K562 (cell line): ENCODE data around the gene VPS35L. TPM values are rescaled to one million over a fixed set of nuclear protein-coding genes. Genes with fewer than 3 reads are reported as not detected.

Source experiments
- CAMTA2 ChIP-seq: fragments of 250-450 bp; sonication (Bioruptor Pico); conservative IDR thresholded peaks from 2 replicates; pipeline ENCODE4 v1.5.1; 2022
- CBX3 ChIP-seq, 2 experiments: IDR thresholded peaks; 1 replicate in 1 of 2; 2 replicates in 1 of 2; pipeline ENCODE4 v1.6.1; 2012; ENCODE audit warnings: inconsistent platforms in 2 of 2, low read length in 2 of 2, borderline replicate concordance in 1 of 2, control low read depth in 1 of 2
- CSDE1 ChIP-seq, 2 experiments: fragments of 450-650 bp; IDR thresholded peaks; 2 replicates each; pipeline ENCODE4 v1.6.1; 2016; ENCODE audit warnings: mild to moderate bottlenecking in 1 of 2
- ERF ChIP-seq: fragments of 450-650 bp; formaldehyde crosslinking; IDR thresholded peaks from 2 replicates; pipeline ENCODE4 v1.4.0; 2020; ENCODE audit warnings: mild to moderate bottlenecking, mixed read lengths
- FOSL1 ChIP-seq: fragments of 200-800 bp; sonication (Bioruptor generic); conservative IDR thresholded peaks from 2 replicates; pipeline ENCODE4 v1.6.1; 2016; ENCODE audit warnings: missing genetic modification characterization, missing compliant biosample characterization
- HCFC1 ChIP-seq: IDR thresholded peaks from 2 replicates; pipeline ENCODE4 v1.6.1; 2012; ENCODE audit warnings: low read depth, low read length, improper control_type of control experiment
- HMGN3 ChIP-seq: IDR thresholded peaks from 2 replicates; pipeline ENCODE4 v1.6.1; 2011; ENCODE audit warnings: borderline replicate concordance, low read depth, mild to moderate bottlenecking, mixed read lengths, low read length; ENCODE audit not compliant: insufficient read length; ENCODE audit errors: extremely low read depth
- KDM4B ChIP-seq, 2 experiments: fragments of 450-650 bp in 1 of 2; sonication (generic) in 1 of 2; IDR thresholded peaks; 2 replicates each; pipeline ENCODE4 v1.6.1; 2016 to 2017; ENCODE audit warnings: borderline replicate concordance in 2 of 2, antibody characterized with exemption in 1 of 2, low read depth in 1 of 2, mild to moderate bottlenecking in 1 of 2
- NCOA4 ChIP-seq: fragments of 450-650 bp; IDR thresholded peaks from 2 replicates; pipeline ENCODE4 v1.6.1; 2018; ENCODE audit warnings: mild to moderate bottlenecking; ENCODE audit not compliant: partially characterized antibody
- NFRKB ChIP-seq: fragments of 450-650 bp; IDR thresholded peaks from 2 replicates; pipeline ENCODE4 v1.6.1; 2016; ENCODE audit warnings: low read depth
- SMAD2 ChIP-seq: fragments of 150-350 bp; IDR thresholded peaks from 2 replicates; pipeline ENCODE4 v1.6.1; 2014; ENCODE audit warnings: low read depth, mild to moderate bottlenecking, low read length
- SMARCB1 ChIP-seq: IDR thresholded peaks from 2 replicates; pipeline ENCODE4 v1.6.1; 2011; ENCODE audit warnings: improper control_type of control experiment, low read depth; ENCODE audit not compliant: insufficient read length
- SREBF1 ChIP-seq: fragments of 150-350 bp; IDR thresholded peaks from 2 replicates; pipeline ENCODE4 v1.6.1; 2014; ENCODE audit warnings: antibody characterized with exemption, low read depth, low read length, borderline replicate concordance
- ZKSCAN1 ChIP-seq: fragments of 150-350 bp; IDR thresholded peaks from 2 replicates; pipeline ENCODE4 v1.6.1; 2016; ENCODE audit warnings: low read depth, low read length
- ZNF354B ChIP-seq: fragments of 250-450 bp; sonication (Bioruptor Pico); IDR thresholded peaks from 2 replicates; pipeline ENCODE4 v1.4.0; 2020
- ZNF586 ChIP-seq: fragments of 450-650 bp; formaldehyde crosslinking; conservative IDR thresholded peaks from 2 replicates; pipeline ENCODE4 v1.4.0; 2020; ENCODE audit warnings: mild to moderate bottlenecking, moderate library complexity
- ZNF644 ChIP-seq: fragments of 200-800 bp; sonication (Bioruptor generic); IDR thresholded peaks from 2 replicates; pipeline ENCODE4 v1.6.1; 2016; ENCODE audit warnings: low read depth, missing genetic modification characterization, missing compliant biosample characterization
- polyA plus RNA-seq, 8 experiments: library from polyadenylated mRNA; depleted of rRNA in 4 of 8; stranded (reverse) in 5 of 8; unstranded in 3 of 8; fragments of >200 nt; fragmentation: Nextera tagmentation in 2 of 8; fragmentation: Illumina TruSeq in 1 of 8; extraction: Ambion mirVana in 2 of 8; extraction: Trizol in 1 of 8; gene quantifications; 2 replicates each; pipeline versions ENCODE4 v1.2.1 to v1.2.3, GENCODE V29; 2011 to 2014; ENCODE audit warnings: inconsistent platforms in 1 of 8, missing spikeins in 1 of 8
- total RNA-seq, 7 experiments: library from RNA; depleted of rRNA in 6 of 7; stranded (reverse); fragments of >200 nt in 6 of 7; fragmentation: Illumina TruSeq in 2 of 7; extraction: Trizol in 2 of 7; gene quantifications; 2 replicates each; pipeline versions ENCODE4 v1.2.1 to v1.2.3, GENCODE V29; 2011 to 2021; ENCODE audit warnings: low replicate concordance in 1 of 7
- TF ChIP-seq, protein P1 (sequence below): sonication (generic); formaldehyde crosslinking; IDR thresholded peaks from 2 replicates; pipeline ENCODE4 v1.8.0; 2023; ENCODE audit warnings: mild to moderate bottlenecking, missing genetic modification reagents
- TF ChIP-seq, protein P2 (sequence below): fragments of 450-650 bp; IDR thresholded peaks from 2 replicates; pipeline ENCODE4 v1.6.1; 2016; ENCODE audit warnings: missing biosample characterization, missing genetic modification characterization
- TF ChIP-seq, protein P3 (sequence below): fragments of 250-450 bp; sonication (Bioruptor Pico); IDR thresholded peaks from 2 replicates; pipeline ENCODE4 v1.8.0; 2022; ENCODE audit warnings: inconsistent platforms, mild to moderate bottlenecking, moderate library complexity, borderline replicate concordance
- TF ChIP-seq, protein P4 (sequence below): sonication (generic); formaldehyde crosslinking; IDR thresholded peaks from 2 replicates; pipeline ENCODE4 v1.5.0; 2020; ENCODE audit warnings: missing genetic modification reagents

The VPS35L gene
- total and polyA plus RNA-seq, 9 of the 15 experiments (the other 6 are each of a cell fraction or from before 2014, with no cell fraction given): 10.2 to 30.4 (median 20.1) TPM

DNA sequence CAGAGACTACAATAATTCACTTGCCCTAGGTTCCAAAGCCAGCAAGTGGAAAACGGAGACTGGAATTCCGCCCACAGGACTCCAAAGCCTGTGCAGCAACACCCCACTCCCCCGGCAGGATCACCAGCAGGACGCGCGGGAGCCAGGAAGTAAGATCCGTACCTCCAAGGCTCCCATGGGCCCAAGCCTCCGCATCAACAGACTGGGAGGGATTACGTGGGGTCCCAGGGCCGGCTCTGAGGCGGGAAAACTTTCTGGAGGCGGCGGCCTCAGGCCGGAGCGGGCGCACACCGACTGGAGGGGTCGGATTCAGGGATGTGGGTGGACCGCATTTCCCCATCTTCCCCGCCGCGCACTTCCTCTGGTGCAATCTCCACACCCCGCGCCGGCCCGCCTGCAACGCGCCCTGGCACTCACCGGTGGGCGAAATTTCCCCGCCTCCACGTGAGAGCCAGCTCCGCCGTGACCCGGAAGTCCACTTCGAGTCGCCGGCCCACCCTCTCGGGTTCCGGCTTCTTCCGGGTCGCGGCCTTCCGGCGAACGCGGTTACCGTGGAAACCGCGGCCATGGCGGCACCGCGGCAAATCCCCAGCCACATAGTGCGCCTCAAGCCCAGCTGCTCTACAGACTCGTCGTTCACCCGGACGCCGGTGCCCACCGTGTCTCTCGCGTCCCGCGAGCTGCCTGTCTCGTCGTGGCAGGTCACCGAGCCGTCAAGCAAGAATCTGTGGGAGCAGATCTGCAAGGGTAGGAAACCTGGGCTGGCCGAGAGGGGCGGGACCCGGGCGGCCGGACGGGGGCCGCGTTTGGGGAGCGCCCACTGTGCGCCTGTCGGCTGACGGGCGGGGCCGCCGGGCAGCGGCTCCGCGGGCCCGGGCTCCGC lies 162.5 kb downstream of the VPS35L start, which contains the start of the genes IQCK and KNOP1 (continued):
- TF ChIP-seq, protein P1, sequence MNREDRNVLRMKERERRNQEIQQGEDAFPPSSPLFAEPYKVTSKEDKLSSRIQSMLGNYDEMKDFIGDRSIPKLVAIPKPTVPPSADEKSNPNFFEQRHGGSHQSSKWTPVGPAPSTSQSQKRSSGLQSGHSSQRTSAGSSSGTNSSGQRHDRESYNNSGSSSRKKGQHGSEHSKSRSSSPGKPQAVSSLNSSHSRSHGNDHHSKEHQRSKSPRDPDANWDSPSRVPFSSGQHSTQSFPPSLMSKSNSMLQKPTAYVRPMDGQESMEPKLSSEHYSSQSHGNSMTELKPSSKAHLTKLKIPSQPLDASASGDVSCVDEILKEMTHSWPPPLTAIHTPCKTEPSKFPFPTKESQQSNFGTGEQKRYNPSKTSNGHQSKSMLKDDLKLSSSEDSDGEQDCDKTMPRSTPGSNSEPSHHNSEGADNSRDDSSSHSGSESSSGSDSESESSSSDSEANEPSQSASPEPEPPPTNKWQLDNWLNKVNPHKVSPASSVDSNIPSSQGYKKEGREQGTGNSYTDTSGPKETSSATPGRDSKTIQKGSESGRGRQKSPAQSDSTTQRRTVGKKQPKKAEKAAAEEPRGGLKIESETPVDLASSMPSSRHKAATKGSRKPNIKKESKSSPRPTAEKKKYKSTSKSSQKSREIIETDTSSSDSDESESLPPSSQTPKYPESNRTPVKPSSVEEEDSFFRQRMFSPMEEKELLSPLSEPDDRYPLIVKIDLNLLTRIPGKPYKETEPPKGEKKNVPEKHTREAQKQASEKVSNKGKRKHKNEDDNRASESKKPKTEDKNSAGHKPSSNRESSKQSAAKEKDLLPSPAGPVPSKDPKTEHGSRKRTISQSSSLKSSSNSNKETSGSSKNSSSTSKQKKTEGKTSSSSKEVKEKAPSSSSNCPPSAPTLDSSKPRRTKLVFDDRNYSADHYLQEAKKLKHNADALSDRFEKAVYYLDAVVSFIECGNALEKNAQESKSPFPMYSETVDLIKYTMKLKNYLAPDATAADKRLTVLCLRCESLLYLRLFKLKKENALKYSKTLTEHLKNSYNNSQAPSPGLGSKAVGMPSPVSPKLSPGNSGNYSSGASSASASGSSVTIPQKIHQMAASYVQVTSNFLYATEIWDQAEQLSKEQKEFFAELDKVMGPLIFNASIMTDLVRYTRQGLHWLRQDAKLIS (CRISPR knock-in tag): peak; percentile 80
- peak; percentile 83 for TF ChIP-seq HMGN3
- TF ChIP-seq ZNF586 (CRISPR knock-in tag): no peak
- TF ChIP-seq NCOA4: no peak
- TF ChIP-seq NFRKB: peak; percentile 21; the same call in 1 of the 2 replicates
- no peak for TF ChIP-seq ZNF354B
- TF ChIP-seq ZKSCAN1: 0 out of 2 replicates have a peak, but pooled peaks have one; percentile 13
- TF ChIP-seq, protein P2, sequence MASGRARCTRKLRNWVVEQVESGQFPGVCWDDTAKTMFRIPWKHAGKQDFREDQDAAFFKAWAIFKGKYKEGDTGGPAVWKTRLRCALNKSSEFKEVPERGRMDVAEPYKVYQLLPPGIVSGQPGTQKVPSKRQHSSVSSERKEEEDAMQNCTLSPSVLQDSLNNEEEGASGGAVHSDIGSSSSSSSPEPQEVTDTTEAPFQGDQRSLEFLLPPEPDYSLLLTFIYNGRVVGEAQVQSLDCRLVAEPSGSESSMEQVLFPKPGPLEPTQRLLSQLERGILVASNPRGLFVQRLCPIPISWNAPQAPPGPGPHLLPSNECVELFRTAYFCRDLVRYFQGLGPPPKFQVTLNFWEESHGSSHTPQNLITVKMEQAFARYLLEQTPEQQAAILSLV: no peak
- no peak for TF ChIP-seq CBX3 (IDR thresholded peaks at IDR 0.05; ENCODE audit: borderline replicate concordance in 1 of 2, low read length in 2 of 2)
- TF ChIP-seq KDM4B (IDR thresholded peaks at IDR 0.05; ENCODE audit: borderline replicate concordance in 2 of 2, low read depth in 1 of 2): peak in 1 of 2 experiments; percentile 96; a peak in 2 of 4 replicates
- no peak for TF ChIP-seq ZNF644
- no peak for TF ChIP-seq SMAD2
- no peak for TF ChIP-seq FOSL1 (tag)
- 0 out of 4 replicates have a peak, but pooled peaks of 1 of the 2 experiments have one; percentile 64 for TF ChIP-seq CSDE1 (IDR thresholded peaks at IDR 0.05)
- no peak for TF ChIP-seq SMARCB1
- TF ChIP-seq ERF (CRISPR knock-in tag): 0 out of 2 replicates have a peak, but pooled peaks have one; percentile 32
- TF ChIP-seq SREBF1: no peak
- 0 out of 2 replicates have a peak, but pooled peaks have one; percentile 35 for TF ChIP-seq CAMTA2
- TF ChIP-seq, protein P3, sequence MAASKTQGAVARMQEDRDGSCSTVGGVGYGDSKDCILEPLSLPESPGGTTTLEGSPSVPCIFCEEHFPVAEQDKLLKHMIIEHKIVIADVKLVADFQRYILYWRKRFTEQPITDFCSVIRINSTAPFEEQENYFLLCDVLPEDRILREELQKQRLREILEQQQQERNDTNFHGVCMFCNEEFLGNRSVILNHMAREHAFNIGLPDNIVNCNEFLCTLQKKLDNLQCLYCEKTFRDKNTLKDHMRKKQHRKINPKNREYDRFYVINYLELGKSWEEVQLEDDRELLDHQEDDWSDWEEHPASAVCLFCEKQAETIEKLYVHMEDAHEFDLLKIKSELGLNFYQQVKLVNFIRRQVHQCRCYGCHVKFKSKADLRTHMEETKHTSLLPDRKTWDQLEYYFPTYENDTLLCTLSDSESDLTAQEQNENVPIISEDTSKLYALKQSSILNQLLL (CRISPR knock-in tag): no peak
- TF ChIP-seq, protein P4, sequence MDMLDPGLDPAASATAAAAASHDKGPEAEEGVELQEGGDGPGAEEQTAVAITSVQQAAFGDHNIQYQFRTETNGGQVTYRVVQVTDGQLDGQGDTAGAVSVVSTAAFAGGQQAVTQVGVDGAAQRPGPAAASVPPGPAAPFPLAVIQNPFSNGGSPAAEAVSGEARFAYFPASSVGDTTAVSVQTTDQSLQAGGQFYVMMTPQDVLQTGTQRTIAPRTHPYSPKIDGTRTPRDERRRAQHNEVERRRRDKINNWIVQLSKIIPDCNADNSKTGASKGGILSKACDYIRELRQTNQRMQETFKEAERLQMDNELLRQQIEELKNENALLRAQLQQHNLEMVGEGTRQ (CRISPR knock-in tag): peak; percentile 50; the same call in 1 of the 2 replicates
- peak; percentile 83 for TF ChIP-seq HCFC1
